ENCODE results near the gene PAWR. TPM values are rescaled to one million over a fixed set of nuclear protein-coding genes. Genes with fewer than 3 reads are reported as not detected.

PAWR gene
- total RNA-seq, 1 experiment from 2014 or later, result 106 TPM

- no peak overlapping the region for H3K4me2 ChIP-seq (ENCODE audit: low read length)
- H3K36me3 ChIP-seq (ENCODE audit: control insufficient read depth in 1 of 2, insufficient read depth in 2 of 2, low read length in 2 of 2), result no peaks in the 10 kb centered on the region
- H3K27me3 ChIP-seq (ENCODE audit: insufficient read depth, low read length), result no peaks in the 10 kb centered on the region
- H4K20me1 ChIP-seq (ENCODE audit: insufficient read depth), result no peaks in the 10 kb centered on the region
- no peak overlapping the region for H2AFZ ChIP-seq (ENCODE audit: low read depth, low read length, poor library complexity, severe bottlenecking)
- H3K4me3 ChIP-seq (replicated peaks in 1 of 2; ENCODE audit: low read depth in 1 of 2, low read length in 2 of 2), result no peak overlapping the region
- ATAC-seq, result no peak
- no TSS peak for BruUV-seq (replicated peaks)
- no peaks in the 10 kb centered on the region for H3K9me2 ChIP-seq (ENCODE audit: insufficient read depth)
- TF ChIP-seq EZH2 (IDR thresholded peaks at IDR 0.05) (no peak), SRF (IDR thresholded peaks at IDR 0.05; ENCODE audit: low read depth) (no peak), CEBPB (IDR thresholded peaks at IDR 0.05; ENCODE audit: low read depth) (no peak), CBX3 (IDR thresholded peaks at IDR 0.05; ENCODE audit: low read depth) (no peak), ELF1 (IDR thresholded peaks at IDR 0.05; ENCODE audit: borderline replicate concordance, low read depth) (no peak), YY1 (IDR thresholded peaks at IDR 0.05; ENCODE audit: extremely low read depth, insufficient replicate concordance, low read depth, low read length) (no peak), EGR1 (IDR thresholded peaks at IDR 0.05; ENCODE audit: low read depth) (no peak), SP1 (IDR thresholded peaks at IDR 0.05; ENCODE audit: low read depth) (no peak), SIN3A (IDR thresholded peaks at IDR 0.05; ENCODE audit: low read depth) (no peak), JUND (IDR thresholded peaks at IDR 0.05) (no peak), POLR2A (IDR thresholded peaks at IDR 0.05; ENCODE audit: borderline replicate concordance, extremely low read depth, insufficient read depth, insufficient read length) (no peak), EZH2phosphoT487 (IDR thresholded peaks at IDR 0.05; ENCODE audit: borderline replicate concordance) (no peak), ZBTB33 (IDR thresholded peaks at IDR 0.05; ENCODE audit: extremely low read depth, insufficient replicate concordance, low read length) (no peak), POLR2AphosphoS5 (IDR thresholded peaks at IDR 0.05; ENCODE audit: low read depth, low read length) (no peak), FOSL1 (IDR thresholded peaks at IDR 0.05; ENCODE audit: low read depth) (no peak), MAX (IDR thresholded peaks at IDR 0.05) (no peak)
- TF ChIP-seq, protein P1, sequence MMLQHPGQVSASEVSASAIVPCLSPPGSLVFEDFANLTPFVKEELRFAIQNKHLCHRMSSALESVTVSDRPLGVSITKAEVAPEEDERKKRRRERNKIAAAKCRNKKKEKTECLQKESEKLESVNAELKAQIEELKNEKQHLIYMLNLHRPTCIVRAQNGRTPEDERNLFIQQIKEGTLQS (IDR thresholded peaks at IDR 0.05), result no peak
- TF ChIP-seq, protein P2, sequence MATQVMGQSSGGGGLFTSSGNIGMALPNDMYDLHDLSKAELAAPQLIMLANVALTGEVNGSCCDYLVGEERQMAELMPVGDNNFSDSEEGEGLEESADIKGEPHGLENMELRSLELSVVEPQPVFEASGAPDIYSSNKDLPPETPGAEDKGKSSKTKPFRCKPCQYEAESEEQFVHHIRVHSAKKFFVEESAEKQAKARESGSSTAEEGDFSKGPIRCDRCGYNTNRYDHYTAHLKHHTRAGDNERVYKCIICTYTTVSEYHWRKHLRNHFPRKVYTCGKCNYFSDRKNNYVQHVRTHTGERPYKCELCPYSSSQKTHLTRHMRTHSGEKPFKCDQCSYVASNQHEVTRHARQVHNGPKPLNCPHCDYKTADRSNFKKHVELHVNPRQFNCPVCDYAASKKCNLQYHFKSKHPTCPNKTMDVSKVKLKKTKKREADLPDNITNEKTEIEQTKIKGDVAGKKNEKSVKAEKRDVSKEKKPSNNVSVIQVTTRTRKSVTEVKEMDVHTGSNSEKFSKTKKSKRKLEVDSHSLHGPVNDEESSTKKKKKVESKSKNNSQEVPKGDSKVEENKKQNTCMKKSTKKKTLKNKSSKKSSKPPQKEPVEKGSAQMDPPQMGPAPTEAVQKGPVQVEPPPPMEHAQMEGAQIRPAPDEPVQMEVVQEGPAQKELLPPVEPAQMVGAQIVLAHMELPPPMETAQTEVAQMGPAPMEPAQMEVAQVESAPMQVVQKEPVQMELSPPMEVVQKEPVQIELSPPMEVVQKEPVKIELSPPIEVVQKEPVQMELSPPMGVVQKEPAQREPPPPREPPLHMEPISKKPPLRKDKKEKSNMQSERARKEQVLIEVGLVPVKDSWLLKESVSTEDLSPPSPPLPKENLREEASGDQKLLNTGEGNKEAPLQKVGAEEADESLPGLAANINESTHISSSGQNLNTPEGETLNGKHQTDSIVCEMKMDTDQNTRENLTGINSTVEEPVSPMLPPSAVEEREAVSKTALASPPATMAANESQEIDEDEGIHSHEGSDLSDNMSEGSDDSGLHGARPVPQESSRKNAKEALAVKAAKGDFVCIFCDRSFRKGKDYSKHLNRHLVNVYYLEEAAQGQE (IDR thresholded peaks at IDR 0.05; ENCODE audit: low read depth), result no peak
- TF ChIP-seq, protein P3, sequence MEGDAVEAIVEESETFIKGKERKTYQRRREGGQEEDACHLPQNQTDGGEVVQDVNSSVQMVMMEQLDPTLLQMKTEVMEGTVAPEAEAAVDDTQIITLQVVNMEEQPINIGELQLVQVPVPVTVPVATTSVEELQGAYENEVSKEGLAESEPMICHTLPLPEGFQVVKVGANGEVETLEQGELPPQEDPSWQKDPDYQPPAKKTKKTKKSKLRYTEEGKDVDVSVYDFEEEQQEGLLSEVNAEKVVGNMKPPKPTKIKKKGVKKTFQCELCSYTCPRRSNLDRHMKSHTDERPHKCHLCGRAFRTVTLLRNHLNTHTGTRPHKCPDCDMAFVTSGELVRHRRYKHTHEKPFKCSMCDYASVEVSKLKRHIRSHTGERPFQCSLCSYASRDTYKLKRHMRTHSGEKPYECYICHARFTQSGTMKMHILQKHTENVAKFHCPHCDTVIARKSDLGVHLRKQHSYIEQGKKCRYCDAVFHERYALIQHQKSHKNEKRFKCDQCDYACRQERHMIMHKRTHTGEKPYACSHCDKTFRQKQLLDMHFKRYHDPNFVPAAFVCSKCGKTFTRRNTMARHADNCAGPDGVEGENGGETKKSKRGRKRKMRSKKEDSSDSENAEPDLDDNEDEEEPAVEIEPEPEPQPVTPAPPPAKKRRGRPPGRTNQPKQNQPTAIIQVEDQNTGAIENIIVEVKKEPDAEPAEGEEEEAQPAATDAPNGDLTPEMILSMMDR (IDR thresholded peaks at IDR 0.05 in 2 of 3, conservative IDR thresholded peaks at IDR 0.05 in 1 of 3; ENCODE audit: borderline replicate concordance in 1 of 3, insufficient read depth in 1 of 3, low read depth in 2 of 3, low read length in 2 of 3), result no peak
- no peaks in the 10 kb centered on the region for H3K79me2 ChIP-seq (ENCODE audit: insufficient read depth, low read length)
- ChIA-PET CTCF (no interaction called here), RAD21 (ENCODE audit: low non-redundant PET in 1 of 2, low total read pairs in 2 of 2, uncharacterized antibody in 2 of 2, unreplicated experiment in 2 of 2) (no interaction called here), POLR2A (no interaction called here)
- H3K9ac ChIP-seq (ENCODE audit: low read length), result no peak overlapping the region
- no peak for DNase-seq (ENCODE audit: low read depth, low spot score)
- no peaks in the 10 kb centered on the region for H3K9me3 ChIP-seq (ENCODE audit: control insufficient read depth in 1 of 2, insufficient read depth in 1 of 2, low read depth in 1 of 2, low read length in 2 of 2)
- H3K27ac ChIP-seq (ENCODE audit: low read depth, low read length), result no peak overlapping the region
- intact Hi-C loops (cut with micrococcal nuclease), result no loop called here
- no peaks in the 10 kb centered on the region for H3K4me1 ChIP-seq (ENCODE audit: control insufficient read depth in 1 of 2, insufficient read depth in 2 of 2, low read length in 2 of 2)
These were observed 130.4 kb downstream of the PAWR start for GRCh38 chr12:79560225-79560889.
